ENCODE measurements around the gene ARCN1. TPM values are rescaled to one million over a fixed set of nuclear protein-coding genes. Genes with fewer than 3 reads are reported as not detected.

Gene ARCN1
- polyA plus RNA-seq, 2 of the 4 experiments (the other 2 are of a cell fraction): 88.7 to 150 TPM

DNA sequence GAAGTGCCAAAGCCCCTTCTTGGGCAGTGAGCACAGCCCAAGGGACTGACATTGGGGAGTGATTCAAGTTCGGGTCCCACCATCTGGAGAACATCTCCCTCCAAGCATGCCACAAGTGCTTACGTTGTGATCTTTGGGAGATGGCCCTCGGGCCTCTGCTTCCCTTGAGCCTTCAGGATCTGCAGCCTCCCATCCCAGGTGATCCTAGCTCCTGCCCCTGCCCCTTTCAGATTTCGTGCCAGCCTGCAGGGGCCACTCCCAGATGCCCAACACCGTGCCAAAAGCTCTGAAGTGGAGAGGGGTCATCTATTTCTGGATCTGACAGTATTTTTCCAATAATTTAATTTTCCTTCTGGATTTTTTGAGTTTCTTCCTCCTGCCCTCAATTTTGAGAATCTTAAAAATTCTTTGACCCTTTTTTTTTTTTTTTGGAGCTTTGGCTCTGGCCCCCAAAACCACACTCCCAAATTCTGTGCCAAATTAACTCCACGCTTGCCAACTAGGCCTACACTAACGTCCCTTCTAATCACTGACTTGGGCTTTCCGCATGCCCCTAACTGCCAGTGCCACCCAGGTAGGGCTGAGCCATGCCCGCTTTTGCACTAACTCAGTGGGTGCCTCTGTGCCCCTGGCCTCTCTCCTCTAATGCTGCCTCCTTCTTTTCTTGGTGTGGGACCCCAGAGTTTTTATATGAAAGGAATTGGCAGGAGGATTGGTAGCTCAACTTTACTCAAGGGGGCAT is 60.5 kb downstream of the ARCN1 start:
- DNase-seq (ENCODE audit: low read depth in 1 of 2, low spot score in 1 of 2): no peak
- Histone ChIP-seq H3K4me2 (no peak overlapping the region), H3K4me1 (peaks cover 5% of the 10 kb centered on the region; the same call in 2 of the 3 replicates), H3K27ac (no peak overlapping the region), H3K9me3 (no peaks in the 10 kb centered on the region), H3K4me3 (no peak overlapping the region)
- TF ChIP-seq EP300 (IDR thresholded peaks at IDR 0.05) (no peak), BHLHE40 (IDR thresholded peaks at IDR 0.05; ENCODE audit: low read depth, low read length) (no peak), ZFP36 (IDR thresholded peaks at IDR 0.05; ENCODE audit: borderline replicate concordance, partially characterized antibody) (no peak), CBX2 (IDR thresholded peaks at IDR 0.05; ENCODE audit: borderline replicate concordance, low read depth) (no peak), POLR2A (IDR thresholded peaks at IDR 0.05; ENCODE audit: low read length) (no peak), NFE2L2 (conservative IDR thresholded peaks at IDR 0.05; ENCODE audit: low read length) (no peak), HOXB5 (CRISPR knock-in tag; IDR thresholded peaks at IDR 0.05) (no peak), MAZ (IDR thresholded peaks at IDR 0.05; ENCODE audit: borderline replicate concordance, low read depth, low read length) (no peak), MYC (IDR thresholded peaks at IDR 0.05; ENCODE audit: borderline replicate concordance, low read length) (no peak)
- TF ChIP-seq, protein P1, sequence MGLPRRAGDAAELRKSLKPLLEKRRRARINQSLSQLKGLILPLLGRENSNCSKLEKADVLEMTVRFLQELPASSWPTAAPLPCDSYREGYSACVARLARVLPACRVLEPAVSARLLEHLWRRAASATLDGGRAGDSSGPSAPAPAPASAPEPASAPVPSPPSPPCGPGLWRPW (IDR thresholded peaks at IDR 0.05): no peak
- no peak for FAIRE-seq
- ChIA-PET CTCF (interaction anchor here (0.9 to 20.3 kb wide), 5 partner anchors 10 to 27 kb away, joined by 3 to 224 read pairs (median 6); partner anchors contain the start of gene PHLDB1), POLR2A (no interaction called here)
- no peak for ATAC-seq
- 73% methylated on average over 8 of the region's 9 CpGs for WGBS (ENCODE audit: missing lambda C conversion rate)

DNA sequence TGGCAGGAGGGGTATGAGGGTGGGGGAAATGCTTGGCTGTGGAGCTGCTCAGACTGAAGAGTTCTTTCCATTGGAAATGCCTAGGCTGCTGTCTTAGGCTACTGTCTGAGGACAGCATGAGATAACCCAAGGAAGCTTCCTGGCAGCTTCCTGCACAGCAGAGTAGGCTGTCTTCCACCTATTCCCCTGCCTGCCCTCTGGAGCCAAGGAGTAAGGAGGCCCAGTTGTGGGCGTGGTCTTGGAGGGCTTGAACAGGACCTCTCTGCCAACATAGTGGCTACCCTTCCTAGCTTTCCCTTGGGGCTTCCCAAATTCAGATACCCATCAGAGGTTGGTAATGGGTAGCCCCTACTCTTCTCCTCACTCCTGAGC is 61.1 kb downstream of the ARCN1 start:
- FAIRE-seq (no peak), ATAC-seq (no peak), DNase-seq (ENCODE audit: low read depth in 1 of 2, low spot score in 1 of 2) (no peak)
- Histone ChIP-seq H3K4me1 (peaks cover 5% of the 10 kb centered on the region; the same call in 2 of the 3 replicates), H3K4me2 (no peak overlapping the region), H3K27ac (no peak overlapping the region), H3K9me3 (no peaks in the 10 kb centered on the region), H3K4me3 (no peak overlapping the region)
- no peak for TF ChIP-seq ESRRA (IDR thresholded peaks at IDR 0.05; ENCODE audit: borderline replicate concordance, low read length)
- TF ChIP-seq PHF8 (IDR thresholded peaks at IDR 0.05; ENCODE audit: borderline replicate concordance, low read depth): no peak
- ChIA-PET CTCF (interaction anchor here (1.2 to 20.3 kb wide), 3 partner anchors 15 to 27 kb away, joined by 5 to 224 read pairs (median 7); partner anchors contain the start of gene PHLDB1), POLR2A (no interaction called here)
- 67% methylated on average over 1 of the region's 1 CpG for WGBS (ENCODE audit: missing lambda C conversion rate)

DNA sequence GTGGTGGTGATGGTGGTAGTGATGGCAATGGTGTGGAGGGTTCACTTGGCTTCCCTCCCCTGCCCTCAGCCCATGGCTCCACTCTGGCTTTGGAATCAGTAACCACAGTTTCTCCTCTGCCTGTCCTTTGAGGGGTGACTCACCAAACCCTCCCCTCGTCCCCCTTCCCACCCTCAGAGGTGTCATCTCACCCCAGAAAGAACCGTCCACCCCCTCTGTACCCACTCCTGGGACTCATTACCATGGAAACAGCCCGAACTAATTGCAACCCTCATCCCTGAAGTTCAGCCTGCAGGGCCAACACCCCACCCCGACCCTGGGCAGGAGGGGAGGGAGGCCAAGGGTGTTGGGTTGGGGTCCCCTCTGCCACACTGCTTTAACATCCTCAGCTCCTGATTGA is 61.8 kb downstream of the ARCN1 start:
- FAIRE-seq: no peak
- Histone ChIP-seq H3K4me3 (no peak overlapping the region), H3K27ac (no peak overlapping the region), H3K9me3 (no peaks in the 10 kb centered on the region), H3K4me1 (peaks cover 5% of the 10 kb centered on the region; the same call in 2 of the 3 replicates), H3K4me2 (no peak overlapping the region)
- 83% methylated on average over 4 of the region's 4 CpGs for WGBS (ENCODE audit: missing lambda C conversion rate)
- TF ChIP-seq RCOR1 (IDR thresholded peaks at IDR 0.05; ENCODE audit: low read depth, low read length) (no peak), CHD2 (IDR thresholded peaks at IDR 0.05; ENCODE audit: low read length, partially characterized antibody) (no peak), HDAC2 (IDR thresholded peaks at IDR 0.05) (no peak), GATA3 (IDR thresholded peaks at IDR 0.05; ENCODE audit: borderline replicate concordance) (no peak), HOXB13 (CRISPR knock-in tag; IDR thresholded peaks at IDR 0.05; ENCODE audit: low read depth) (no peak), EHF (CRISPR knock-in tag; IDR thresholded peaks at IDR 0.05) (no peak), ZFP36 (IDR thresholded peaks at IDR 0.05; ENCODE audit: borderline replicate concordance, partially characterized antibody) (no peak), ZC3H11A (IDR thresholded peaks at IDR 0.05) (no peak), KDM1A (IDR thresholded peaks at IDR 0.05; ENCODE audit: low read depth) (no peak)
- TF ChIP-seq, protein P2, sequence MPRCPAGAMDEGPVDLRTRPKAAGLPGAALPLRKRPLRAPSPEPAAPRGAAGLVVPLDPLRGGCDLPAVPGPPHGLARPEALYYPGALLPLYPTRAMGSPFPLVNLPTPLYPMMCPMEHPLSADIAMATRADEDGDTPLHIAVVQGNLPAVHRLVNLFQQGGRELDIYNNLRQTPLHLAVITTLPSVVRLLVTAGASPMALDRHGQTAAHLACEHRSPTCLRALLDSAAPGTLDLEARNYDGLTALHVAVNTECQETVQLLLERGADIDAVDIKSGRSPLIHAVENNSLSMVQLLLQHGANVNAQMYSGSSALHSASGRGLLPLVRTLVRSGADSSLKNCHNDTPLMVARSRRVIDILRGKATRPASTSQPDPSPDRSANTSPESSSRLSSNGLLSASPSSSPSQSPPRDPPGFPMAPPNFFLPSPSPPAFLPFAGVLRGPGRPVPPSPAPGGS (IDR thresholded peaks at IDR 0.05): no peak
- CTCF ChIA-PET: interaction anchor here (1.1 to 20.3 kb wide), 4 partner anchors 9 to 28 kb away, joined by 3 to 224 read pairs (median 6); partner anchors contain the start of gene PHLDB1
- ATAC-seq: no peak
- DNase-seq (ENCODE audit: low read depth in 1 of 2, low spot score in 1 of 2): no peak
- POLR2A ChIA-PET: no interaction called here
